ENCODE measurements around the gene SAP30BP.

DNA sequence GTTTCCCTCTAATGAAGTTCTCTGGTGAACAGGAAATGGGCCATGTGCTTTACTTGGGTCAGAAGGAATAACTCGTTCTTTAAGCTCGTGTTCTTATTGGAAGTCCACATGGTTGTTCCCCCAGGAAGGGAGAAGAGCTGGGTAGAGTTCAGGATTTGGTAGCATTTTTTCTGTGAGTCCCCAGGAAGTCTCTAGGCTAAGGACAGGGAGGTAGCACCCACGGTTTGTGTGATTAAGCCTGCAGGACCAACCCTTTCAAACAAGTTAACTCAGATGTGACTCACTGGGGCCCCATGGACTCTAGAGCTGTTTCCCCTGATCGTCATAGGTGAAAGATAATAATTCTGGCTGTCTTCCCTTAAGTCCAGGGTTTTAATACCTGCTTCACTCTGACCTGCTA is 16.4 kb downstream of the SAP30BP start:
- TF ChIP-seq, protein P1, sequence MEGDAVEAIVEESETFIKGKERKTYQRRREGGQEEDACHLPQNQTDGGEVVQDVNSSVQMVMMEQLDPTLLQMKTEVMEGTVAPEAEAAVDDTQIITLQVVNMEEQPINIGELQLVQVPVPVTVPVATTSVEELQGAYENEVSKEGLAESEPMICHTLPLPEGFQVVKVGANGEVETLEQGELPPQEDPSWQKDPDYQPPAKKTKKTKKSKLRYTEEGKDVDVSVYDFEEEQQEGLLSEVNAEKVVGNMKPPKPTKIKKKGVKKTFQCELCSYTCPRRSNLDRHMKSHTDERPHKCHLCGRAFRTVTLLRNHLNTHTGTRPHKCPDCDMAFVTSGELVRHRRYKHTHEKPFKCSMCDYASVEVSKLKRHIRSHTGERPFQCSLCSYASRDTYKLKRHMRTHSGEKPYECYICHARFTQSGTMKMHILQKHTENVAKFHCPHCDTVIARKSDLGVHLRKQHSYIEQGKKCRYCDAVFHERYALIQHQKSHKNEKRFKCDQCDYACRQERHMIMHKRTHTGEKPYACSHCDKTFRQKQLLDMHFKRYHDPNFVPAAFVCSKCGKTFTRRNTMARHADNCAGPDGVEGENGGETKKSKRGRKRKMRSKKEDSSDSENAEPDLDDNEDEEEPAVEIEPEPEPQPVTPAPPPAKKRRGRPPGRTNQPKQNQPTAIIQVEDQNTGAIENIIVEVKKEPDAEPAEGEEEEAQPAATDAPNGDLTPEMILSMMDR (IDR thresholded peaks at IDR 0.05; ENCODE audit: insufficient read depth, low read length, poor library complexity, severe bottlenecking) = no peak
- no peak for TF ChIP-seq EZH2phosphoT487 (conservative IDR thresholded peaks at IDR 0.05; ENCODE audit: low read length)

All from SU-DHL-6 (cell line).